PC-3 (cell line): Measurements from ENCODE around the gene GSPT1.
"Not testable (repeated sequence)": the region's sequence is repeated elsewhere in the genome, so short reads cannot be mapped to it uniquely, and the experiment has no call there.

Source experiments
- EZH2 ChIP-seq: fragments of 300-600 bp; sonication (generic); IDR thresholded peaks from one replicate; pipeline ENCODE4 v1.6.1; 2017; ENCODE audit warnings: antibody characterized with exemption, mild to moderate bottlenecking, low read length; ENCODE audit not compliant: unreplicated experiment
- EZH2phosphoT487 ChIP-seq: fragments of 300-600 bp; sonication (generic); IDR thresholded peaks from 2 replicates; pipeline ENCODE4 v1.6.1; 2018; ENCODE audit warnings: mild to moderate bottlenecking, antibody characterized with exemption, low read length, borderline replicate concordance
- TF ChIP-seq, protein P1 (sequence below): fragments of 300-600 bp; sonication (generic); conservative IDR thresholded peaks from 2 replicates; pipeline ENCODE4 v1.5.1; 2017; ENCODE audit warnings: antibody characterized with exemption, low read depth, mild to moderate bottlenecking, low read length

DNA sequence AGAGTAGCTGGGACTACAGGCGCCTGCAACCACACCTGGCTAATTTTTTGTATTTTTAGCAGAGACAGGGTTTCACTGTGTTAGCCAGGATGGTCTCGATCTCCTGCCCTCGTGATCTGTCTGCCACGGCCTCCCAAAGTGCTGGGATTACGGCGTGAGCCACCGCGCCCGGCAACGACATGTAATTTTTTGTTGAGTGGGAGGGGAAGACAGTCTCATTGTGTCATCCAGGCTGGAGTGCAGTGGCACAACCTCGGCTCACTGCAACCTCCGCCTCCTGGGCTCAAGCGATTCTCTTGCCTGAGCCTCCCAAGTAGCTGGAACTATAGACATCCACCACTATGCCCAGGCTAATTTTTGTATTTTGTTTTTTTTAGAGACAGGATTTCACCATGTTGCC, 96.8 kb downstream of the GSPT1 start:
- TF ChIP-seq, protein P1, sequence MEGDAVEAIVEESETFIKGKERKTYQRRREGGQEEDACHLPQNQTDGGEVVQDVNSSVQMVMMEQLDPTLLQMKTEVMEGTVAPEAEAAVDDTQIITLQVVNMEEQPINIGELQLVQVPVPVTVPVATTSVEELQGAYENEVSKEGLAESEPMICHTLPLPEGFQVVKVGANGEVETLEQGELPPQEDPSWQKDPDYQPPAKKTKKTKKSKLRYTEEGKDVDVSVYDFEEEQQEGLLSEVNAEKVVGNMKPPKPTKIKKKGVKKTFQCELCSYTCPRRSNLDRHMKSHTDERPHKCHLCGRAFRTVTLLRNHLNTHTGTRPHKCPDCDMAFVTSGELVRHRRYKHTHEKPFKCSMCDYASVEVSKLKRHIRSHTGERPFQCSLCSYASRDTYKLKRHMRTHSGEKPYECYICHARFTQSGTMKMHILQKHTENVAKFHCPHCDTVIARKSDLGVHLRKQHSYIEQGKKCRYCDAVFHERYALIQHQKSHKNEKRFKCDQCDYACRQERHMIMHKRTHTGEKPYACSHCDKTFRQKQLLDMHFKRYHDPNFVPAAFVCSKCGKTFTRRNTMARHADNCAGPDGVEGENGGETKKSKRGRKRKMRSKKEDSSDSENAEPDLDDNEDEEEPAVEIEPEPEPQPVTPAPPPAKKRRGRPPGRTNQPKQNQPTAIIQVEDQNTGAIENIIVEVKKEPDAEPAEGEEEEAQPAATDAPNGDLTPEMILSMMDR, result not testable (repeated sequence)
- not testable (repeated sequence) for TF ChIP-seq EZH2, EZH2phosphoT487
